NOMO-1 treated with DMSO at 0.1 percent for 48 hours (cell line): Measurements from ENCODE around the gene NKAIN1.
"Not testable (repeated sequence)": the region's sequence is repeated elsewhere in the genome, so short reads cannot be mapped to it uniquely, and the experiment has no call there.

Experiments used
- DNase-seq: peaks from one replicate; lab custom pipeline; 2025; ENCODE audit not compliant: unreplicated experiment; lab: John Stamatoyannopoulos, UW

The NKAIN1 gene

GRCh38 chr1:31154632-31155215, 85.0 kb downstream of the NKAIN1 start:
- peak; percentile 61 for DNase-seq

GRCh38 chr1:31154000-31154631, 85.6 kb downstream of the NKAIN1 start:
- no peak for DNase-seq

DNA sequence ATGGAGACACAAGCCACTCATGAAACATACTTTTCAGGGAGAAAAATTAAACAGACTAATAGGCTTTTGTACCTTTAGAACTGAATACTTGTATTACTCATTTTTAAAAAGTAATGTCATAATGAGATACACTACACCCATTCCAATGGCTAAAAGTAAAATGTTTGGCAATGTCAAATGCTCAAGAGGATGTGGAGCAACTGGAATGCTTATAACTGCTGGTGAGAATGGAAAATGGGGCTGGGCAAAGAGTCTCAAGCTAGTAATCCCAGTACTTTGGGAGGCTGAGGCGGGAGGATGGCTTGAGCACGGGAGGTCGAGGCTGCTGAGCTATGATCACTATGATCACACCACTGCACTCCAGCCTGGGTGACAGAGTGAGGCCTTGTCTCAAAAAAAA, 86.3 kb downstream of the NKAIN1 start:
- DNase-seq: no peak

GRCh38 chr1:31152181-31152795, 87.4 kb downstream of the NKAIN1 start:
- DNase-seq: no peak

DNA sequence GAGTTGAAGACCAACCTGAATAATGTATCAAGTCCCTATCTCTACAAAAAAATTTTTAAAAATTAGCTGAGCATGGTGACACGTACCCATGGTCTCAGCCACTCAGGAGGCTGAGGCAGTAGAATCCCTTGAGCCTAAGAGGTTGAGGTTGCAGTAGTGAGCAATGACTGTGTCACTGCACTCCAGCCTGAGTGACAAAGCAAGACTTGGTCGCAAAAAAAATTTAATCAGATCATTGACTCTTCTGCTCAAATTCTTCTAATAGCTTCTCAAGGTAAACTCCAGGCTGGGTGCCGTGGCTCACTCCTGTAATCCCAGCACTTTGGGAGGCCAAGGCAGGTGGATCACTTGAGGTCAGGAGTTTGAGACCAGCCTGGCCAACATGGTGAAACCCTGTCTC, 88.3 kb downstream of the NKAIN1 start:
- no peak for DNase-seq

DNA sequence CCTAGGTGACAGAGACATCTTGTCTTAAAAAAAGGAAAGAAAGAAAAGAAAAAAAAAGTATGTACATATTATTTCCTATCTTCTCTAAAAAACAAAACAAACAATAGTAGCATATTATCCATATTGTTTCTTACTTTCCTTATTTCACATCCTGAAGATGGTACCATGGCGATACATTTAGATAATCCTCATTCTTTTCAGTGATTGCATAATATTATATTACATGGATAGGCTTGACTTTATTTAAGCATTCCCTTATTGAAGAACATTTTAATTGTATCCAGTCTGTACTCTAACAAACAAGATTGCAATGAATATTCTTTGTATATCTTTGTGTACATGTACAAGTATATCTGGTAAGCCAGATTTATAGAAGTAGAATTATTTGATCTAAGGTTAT, 91.3 kb downstream of the NKAIN1 start:
- DNase-seq: no peak

GRCh38 chr1:31145648-31146047, 94.0 kb downstream of the NKAIN1 start:
- DNase-seq: no peak

GRCh38 chr1:31144442-31144841, 95.2 kb downstream of the NKAIN1 start:
- no peak for DNase-seq

GRCh38 chr1:31143455-31143854, 96.2 kb downstream of the NKAIN1 start:
- no peak for DNase-seq

- DNase-seq: no peak
These were observed 97.3 kb downstream of the NKAIN1 start for GRCh38 chr1:31142406-31142805.

- DNase-seq: no peak
These were observed 99.4 kb downstream of the NKAIN1 start for GRCh38 chr1:31140299-31140698.

DNA sequence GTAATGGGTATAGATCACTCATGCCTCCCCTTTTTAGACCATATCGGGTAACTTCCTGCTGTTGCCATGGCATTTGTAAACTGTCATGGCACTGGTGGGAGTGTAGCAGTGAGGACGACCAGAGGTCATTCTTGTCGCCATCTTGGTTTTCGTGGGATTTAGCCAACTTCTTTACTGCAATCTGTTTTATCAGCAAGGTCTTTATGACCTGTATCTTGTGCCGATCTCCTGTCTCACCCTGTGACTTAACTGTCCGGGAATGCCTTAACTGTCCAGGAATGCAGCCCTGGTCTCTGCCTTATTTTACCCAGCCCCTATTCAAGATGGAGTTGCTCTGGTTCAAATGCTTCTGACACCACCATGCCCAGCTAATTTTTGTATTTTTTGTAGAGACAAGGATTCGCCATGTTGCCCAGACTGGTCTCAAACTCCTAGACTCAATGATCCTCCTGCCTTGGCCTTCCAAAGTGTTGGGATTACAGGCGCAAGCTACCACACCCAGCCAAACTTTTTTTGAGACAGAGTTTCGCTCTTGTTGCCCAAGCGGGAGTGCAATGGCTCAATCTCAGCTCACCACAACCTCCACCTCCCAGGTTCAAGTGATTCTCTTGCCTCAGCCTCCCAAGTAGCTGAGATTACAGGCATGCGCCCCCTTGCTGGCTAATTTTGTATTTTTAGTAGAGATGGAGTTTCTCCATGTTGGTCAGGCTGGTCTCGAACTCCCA, 100.7 kb downstream of the NKAIN1 start:
- DNase-seq: not testable (repeated sequence)

DNA sequence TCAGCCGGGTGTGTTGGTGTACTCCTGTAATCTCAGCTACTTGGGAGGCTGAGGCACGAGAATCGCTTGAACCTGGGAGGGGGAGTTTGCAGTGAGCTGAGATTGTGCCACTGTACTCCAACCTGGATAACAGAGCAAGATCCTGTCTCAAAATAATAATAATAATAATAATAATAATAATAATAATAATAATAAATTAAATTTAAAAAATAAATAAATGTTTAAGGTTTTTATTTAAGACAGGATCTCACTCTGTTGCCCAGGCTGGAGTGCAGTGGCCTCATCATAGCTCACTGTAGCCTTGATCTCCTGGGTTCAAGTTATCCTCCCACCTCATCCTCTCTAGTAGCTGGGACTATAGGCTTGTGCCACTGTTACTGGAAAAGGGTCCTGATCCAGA, 101.8 kb downstream of the NKAIN1 start:
- DNase-seq: not testable (repeated sequence)

GRCh38 chr1:31135973-31136600, 103.6 kb downstream of the NKAIN1 start:
- no peak for DNase-seq

GRCh38 chr1:31133368-31133767, 106.3 kb downstream of the NKAIN1 start:
- no peak for DNase-seq
